ENCODE measurements around the gene MRPL48.

MRPL48 gene

DNA sequence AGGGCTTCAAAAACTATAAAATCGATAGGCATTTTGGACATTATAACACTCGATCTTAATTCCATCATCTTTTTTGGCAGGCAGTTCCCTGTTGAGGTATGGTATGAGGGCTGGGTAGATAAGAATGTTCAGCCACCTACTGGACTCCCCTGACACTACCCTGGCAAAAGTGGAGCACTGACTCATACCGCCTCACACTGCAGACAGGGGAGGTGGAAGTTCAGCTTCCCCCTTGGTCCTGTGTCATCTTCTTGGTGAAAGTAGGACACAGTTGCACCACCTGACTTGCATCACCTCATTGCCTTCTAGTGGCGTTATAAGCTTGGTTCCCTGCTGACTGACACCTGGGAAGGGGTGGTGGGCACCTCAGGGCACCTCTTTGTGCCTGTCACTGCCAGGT lies 119.5 kb downstream of the MRPL48 start:
- DNase-seq, result no peak

DNA sequence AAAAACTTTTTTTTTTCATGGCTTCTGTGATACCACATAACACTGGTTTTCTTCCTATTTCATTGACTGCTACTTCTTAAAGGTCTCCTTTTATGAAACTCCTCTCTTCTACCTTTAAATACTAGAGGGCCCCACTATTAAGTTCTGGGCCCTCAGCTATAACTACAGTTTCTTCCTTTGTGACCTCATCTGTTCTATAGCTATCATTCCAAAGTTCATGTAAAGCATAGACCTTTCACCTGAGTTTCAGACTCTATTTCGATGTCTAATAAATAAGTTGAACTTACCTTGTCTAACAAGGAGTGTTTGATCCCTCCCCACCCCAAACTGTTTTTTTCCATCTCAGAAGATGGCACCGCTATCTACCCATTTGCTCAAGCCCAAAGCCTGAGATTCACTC lies 124.4 kb downstream of the MRPL48 start:
- no peak for DNase-seq

DNA sequence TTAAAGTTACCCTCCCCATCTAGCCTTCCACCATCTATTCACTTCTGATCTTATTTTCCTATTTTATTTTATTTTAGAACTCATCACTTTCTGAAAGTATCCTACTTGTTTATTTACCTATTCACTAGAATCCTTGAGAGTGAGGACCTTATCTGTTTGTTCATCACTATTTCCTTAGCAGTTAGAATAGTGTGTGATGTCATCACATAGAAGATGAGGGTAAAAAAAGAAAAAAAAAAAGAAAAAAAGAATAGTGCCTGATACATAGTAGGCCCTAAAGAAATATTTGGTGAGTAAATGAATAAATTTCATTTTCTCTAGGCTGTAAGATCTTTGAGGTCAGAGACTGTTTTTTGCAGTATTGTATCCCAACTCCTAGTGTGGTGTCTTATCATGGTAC lies 125.8 kb downstream of the MRPL48 start:
- DNase-seq, result no peak

DNA sequence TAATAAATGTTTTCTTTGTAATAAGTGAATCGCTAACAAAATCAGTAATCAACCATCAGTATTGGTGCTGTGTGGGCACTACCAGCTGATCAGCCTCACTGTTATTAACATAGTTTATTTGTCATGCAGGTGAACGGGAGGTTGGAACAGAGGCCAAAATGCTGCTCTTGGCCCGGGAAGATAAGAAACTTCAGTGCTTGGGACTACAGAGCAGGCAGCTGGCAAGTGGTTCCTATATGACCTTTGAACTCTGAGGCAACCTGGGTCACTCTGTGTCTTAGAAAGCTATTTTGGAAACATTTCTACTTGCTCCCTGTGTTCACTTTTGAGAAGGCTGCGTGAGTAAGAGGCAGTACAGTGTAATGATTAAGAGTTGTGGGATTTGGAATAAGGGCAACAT lies 126.6 kb downstream of the MRPL48 start:
- DNase-seq, result no peak

All from NCI-H446 (cell line).